Measurements from ENCODE around the gene PPFIBP1.

GRCh38 chr12:27573972-27574371, 50.0 kb downstream of the PPFIBP1 start:
- no peak for TF ChIP-seq ELK1 (IDR thresholded peaks at IDR 0.05; ENCODE audit: borderline replicate concordance, low read depth, low read length)
- no peak for TF ChIP-seq CTCF (conservative IDR thresholded peaks at IDR 0.05; ENCODE audit: low read depth, low read length)
- no peak for TF ChIP-seq RFX5 (IDR thresholded peaks at IDR 0.05; ENCODE audit: low read depth, low read length)
- no peak for TF ChIP-seq POLR2A (IDR thresholded peaks at IDR 0.05; ENCODE audit: low read depth, low read length)
- no peak for TF ChIP-seq RAD21 (IDR thresholded peaks at IDR 0.05; ENCODE audit: low read length)

All from IMR-90 (cell line).